ENCODE data around the gene CUEDC2.

GRCh38 chr10:102409604-102410428, 22.6 kb downstream of the CUEDC2 start:
- TF ChIP-seq, protein P1, sequence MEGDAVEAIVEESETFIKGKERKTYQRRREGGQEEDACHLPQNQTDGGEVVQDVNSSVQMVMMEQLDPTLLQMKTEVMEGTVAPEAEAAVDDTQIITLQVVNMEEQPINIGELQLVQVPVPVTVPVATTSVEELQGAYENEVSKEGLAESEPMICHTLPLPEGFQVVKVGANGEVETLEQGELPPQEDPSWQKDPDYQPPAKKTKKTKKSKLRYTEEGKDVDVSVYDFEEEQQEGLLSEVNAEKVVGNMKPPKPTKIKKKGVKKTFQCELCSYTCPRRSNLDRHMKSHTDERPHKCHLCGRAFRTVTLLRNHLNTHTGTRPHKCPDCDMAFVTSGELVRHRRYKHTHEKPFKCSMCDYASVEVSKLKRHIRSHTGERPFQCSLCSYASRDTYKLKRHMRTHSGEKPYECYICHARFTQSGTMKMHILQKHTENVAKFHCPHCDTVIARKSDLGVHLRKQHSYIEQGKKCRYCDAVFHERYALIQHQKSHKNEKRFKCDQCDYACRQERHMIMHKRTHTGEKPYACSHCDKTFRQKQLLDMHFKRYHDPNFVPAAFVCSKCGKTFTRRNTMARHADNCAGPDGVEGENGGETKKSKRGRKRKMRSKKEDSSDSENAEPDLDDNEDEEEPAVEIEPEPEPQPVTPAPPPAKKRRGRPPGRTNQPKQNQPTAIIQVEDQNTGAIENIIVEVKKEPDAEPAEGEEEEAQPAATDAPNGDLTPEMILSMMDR (conservative IDR thresholded peaks at IDR 0.05 in 1 of 2, IDR thresholded peaks at IDR 0.05 in 1 of 2; ENCODE audit: extremely low read depth in 1 of 2, insufficient read depth in 1 of 2, low read depth in 1 of 2, low read length in 2 of 2) = no peak
- peak; percentile 83 for TF ChIP-seq EZH2 (IDR thresholded peaks at IDR 0.05; ENCODE audit: borderline replicate concordance, low read length)

Data from mammary epithelial cell (primary cell).